Trophoblast cell (in vitro differentiated cells and primary cell): ENCODE data around the gene NDUFC1.
A peak's percentile ranks its signal among the peaks of the same experiment; 100 is the strongest.

Experiments
- DNase-seq, 2 donors: peaks; one replicate each; pipeline ENCODE4 v3.0.0-alpha.2; 2016
- H2AFZ ChIP-seq: 2 replicates; pipeline ENCODE4 v1.6.1; 2013; ENCODE audit warnings: low read length, moderate library complexity, mild to moderate bottlenecking; ENCODE audit not compliant: insufficient read depth, poor library complexity
- H2AK5ac ChIP-seq: 2 replicates; pipeline ENCODE4 v1.6.1; 2013; ENCODE audit warnings: mild to moderate bottlenecking, low read length
- H2BK120ac ChIP-seq: 2 replicates; pipeline ENCODE4 v1.6.1; 2013; ENCODE audit warnings: low read length, mild to moderate bottlenecking, moderate library complexity; ENCODE audit not compliant: insufficient read depth, poor library complexity
- H2BK12ac ChIP-seq: 2 replicates; pipeline ENCODE4 v1.6.1; 2013; ENCODE audit warnings: mild to moderate bottlenecking, low read length, moderate library complexity
- H2BK5ac ChIP-seq: 2 replicates; pipeline ENCODE4 v1.6.1; 2013; ENCODE audit warnings: low read length, low read depth, moderate library complexity, mild to moderate bottlenecking; ENCODE audit not compliant: poor library complexity
- H3K14ac ChIP-seq: 2 replicates; pipeline ENCODE4 v1.6.1; 2013; ENCODE audit warnings: mild to moderate bottlenecking, low read length
- H3K18ac ChIP-seq: 2 replicates; pipeline ENCODE4 v1.6.1; 2013; ENCODE audit warnings: mild to moderate bottlenecking, low read length
- H3K23ac ChIP-seq: 2 replicates; pipeline ENCODE4 v1.6.1; 2013; ENCODE audit warnings: low read length
- H3K27ac ChIP-seq: 2 replicates; pipeline ENCODE4 v1.5.1; 2013; ENCODE audit warnings: low read depth, mild to moderate bottlenecking, inconsistent platforms, low read length, moderate library complexity
- H3K27me3 ChIP-seq: 2 replicates; pipeline ENCODE4 v1.6.1; 2013; ENCODE audit warnings: inconsistent platforms, mild to moderate bottlenecking, low read length, moderate library complexity; ENCODE audit not compliant: insufficient read depth
- H3K36me3 ChIP-seq, 2 experiments: 1 replicate in 1 of 2; 2 replicates in 1 of 2; pipeline ENCODE4 v1.6.1; 2013; ENCODE audit warnings: low read length in 2 of 2, mild to moderate bottlenecking in 2 of 2, moderate library complexity in 1 of 2; ENCODE audit not compliant: insufficient read depth in 2 of 2, control insufficient read depth in 1 of 2
- H3K4ac ChIP-seq: 2 replicates; pipeline ENCODE4 v1.6.1; 2013; ENCODE audit warnings: low read depth, mild to moderate bottlenecking, low read length, moderate library complexity
- H3K4me1 ChIP-seq, 2 experiments: 1 replicate in 1 of 2; 2 replicates in 1 of 2; pipeline ENCODE4 v1.6.1; 2013; ENCODE audit warnings: low read length in 2 of 2, mild to moderate bottlenecking in 2 of 2, moderate library complexity in 1 of 2; ENCODE audit not compliant: insufficient read depth in 2 of 2, control insufficient read depth in 1 of 2
- H3K4me2 ChIP-seq: 2 replicates; pipeline ENCODE4 v1.6.1; 2013; ENCODE audit warnings: inconsistent platforms, mild to moderate bottlenecking, low read length, moderate library complexity
- H3K4me3 ChIP-seq: 2 replicates; pipeline ENCODE4 v1.5.1; 2013; ENCODE audit warnings: mild to moderate bottlenecking, low read depth, low read length, inconsistent platforms
- H3K79me1 ChIP-seq: one replicate; pipeline ENCODE4 v1.6.1; 2013; ENCODE audit warnings: low read length
- H3K79me2 ChIP-seq: 2 replicates; pipeline ENCODE4 v1.6.1; 2013; ENCODE audit warnings: low read length, mild to moderate bottlenecking; ENCODE audit not compliant: control insufficient read depth, insufficient read depth, poor library complexity
- H3K9ac ChIP-seq: 2 replicates; pipeline ENCODE4 v1.6.1; 2013; ENCODE audit warnings: mild to moderate bottlenecking, low read length
- H3K9me3 ChIP-seq: 2 replicates; pipeline ENCODE4 v1.6.1; 2013; ENCODE audit warnings: low read depth, mild to moderate bottlenecking, control low read depth, inconsistent platforms, low read length; ENCODE audit not compliant: insufficient read depth
- H4K12ac ChIP-seq: 2 replicates; pipeline ENCODE4 v1.6.1; 2013; ENCODE audit warnings: low read depth, mild to moderate bottlenecking, low read length, moderate library complexity
- H4K8ac ChIP-seq: 2 replicates; pipeline ENCODE4 v1.6.1; 2013; ENCODE audit warnings: low read depth, mild to moderate bottlenecking, low read length, moderate library complexity
- H4K91ac ChIP-seq: one replicate; pipeline ENCODE4 v1.6.1; 2013; ENCODE audit warnings: low read depth, mild to moderate bottlenecking, low read length, moderate library complexity
- WGBS: extraction: QIAGEN DNeasy Blood & Tissue Kit; methylation state at CpG from one replicate; pipeline ENCODE4 v1.1.7; 2013; ENCODE audit warnings: missing lambda C conversion rate; ENCODE audit not compliant: insufficient read length, insufficient coverage; ENCODE audit errors: extremely low coverage; 5-methylcytosine and 5-hydroxymethylcytosine counted together

NDUFC1 gene

GRCh38 chr4:139273835-139274234, 28.4 kb downstream of the NDUFC1 start:
- Histone ChIP-seq H3K4me1 (no peaks in the 10 kb centered on the region), H2BK12ac (no peak overlapping the region), H3K14ac (no peak overlapping the region), H2BK5ac (no peak overlapping the region), H2AFZ (no peak overlapping the region), H2AK5ac (no peak overlapping the region), H3K23ac (no peak overlapping the region), H3K36me3 (no peaks in the 10 kb centered on the region), H3K9me3 (peaks cover 1% of the 10 kb centered on the region), H3K79me1 (no peaks in the 10 kb centered on the region), H3K27me3 (peaks cover 4% of the 10 kb centered on the region), H2BK120ac (no peak overlapping the region), H3K4me2 (no peak overlapping the region), H4K8ac (no peak overlapping the region), H4K12ac (no peak overlapping the region), H3K4ac (no peak overlapping the region), H3K4me3 (no peak overlapping the region), H3K79me2 (no peaks in the 10 kb centered on the region), H3K18ac (no peak overlapping the region), H4K91ac (no peak overlapping the region), H3K27ac (no peak overlapping the region), H3K9ac (no peak overlapping the region)
- no peak for DNase-seq
- WGBS, result 100% methylated on average over 1 of the region's 1 CpG

GRCh38 chr4:139267301-139267700, 35.0 kb downstream of the NDUFC1 start:
- no peaks in the 10 kb centered on the region for H3K79me2 ChIP-seq
- H3K27ac ChIP-seq, result no peak overlapping the region
- H3K9me3 ChIP-seq, result no peaks in the 10 kb centered on the region
- no peak overlapping the region for H3K4ac ChIP-seq
- H3K4me3 ChIP-seq, result no peak overlapping the region
- no peak overlapping the region for H4K12ac ChIP-seq
- H3K4me2 ChIP-seq, result no peak overlapping the region
- H2BK120ac ChIP-seq, result no peak overlapping the region
- no peaks in the 10 kb centered on the region for H3K36me3 ChIP-seq
- no peak overlapping the region for H4K8ac ChIP-seq
- H2AK5ac ChIP-seq, result no peak overlapping the region
- peaks cover 2% of the 10 kb centered on the region for H3K79me1 ChIP-seq
- H3K18ac ChIP-seq, result no peak overlapping the region
- no CpG with 5 or more reads among the region's 1 CpG for WGBS
- no peak overlapping the region for H3K14ac ChIP-seq
- H3K23ac ChIP-seq, result no peak overlapping the region
- H3K4me1 ChIP-seq, result peaks cover 4% of the 10 kb centered on the region in 2 experiments
- no peak overlapping the region for H3K9ac ChIP-seq
- H4K91ac ChIP-seq, result no peak overlapping the region
- H2AFZ ChIP-seq, result no peak overlapping the region
- DNase-seq, result peak in 1 of 2 donors; percentile 46
- H2BK12ac ChIP-seq, result no peak overlapping the region
- no peaks in the 10 kb centered on the region for H3K27me3 ChIP-seq
- H2BK5ac ChIP-seq, result no peak overlapping the region

GRCh38 chr4:139266583-139267257, 35.6 kb downstream of the NDUFC1 start:
- peak overlapping the region; percentile 15 for H2AFZ ChIP-seq
- H2BK120ac ChIP-seq, result peak overlapping the region; percentile 24
- H2BK12ac ChIP-seq, result no peak overlapping the region
- no peak overlapping the region for H4K91ac ChIP-seq
- H3K14ac ChIP-seq, result no peak overlapping the region
- H4K8ac ChIP-seq, result peak overlapping the region; percentile 4
- H3K23ac ChIP-seq, result no peak overlapping the region
- no CpG with 5 or more reads among the region's 14 CpGs for WGBS
- H2BK5ac ChIP-seq, result no peak overlapping the region
- H3K27me3 ChIP-seq, result no peaks in the 10 kb centered on the region
- no peak overlapping the region for H3K18ac ChIP-seq
- no peak overlapping the region for H2AK5ac ChIP-seq
- H3K9ac ChIP-seq, result no peak overlapping the region
- peak; percentile 70 to 76 for DNase-seq
- no peak overlapping the region for H4K12ac ChIP-seq
- no peak overlapping the region for H3K4ac ChIP-seq
- no peaks in the 10 kb centered on the region for H3K36me3 ChIP-seq
- H3K27ac ChIP-seq, result peak overlapping the region; percentile 70
- H3K79me1 ChIP-seq, result peaks cover 2% of the 10 kb centered on the region
- H3K9me3 ChIP-seq, result no peaks in the 10 kb centered on the region
- H3K4me2 ChIP-seq, result peak overlapping the region; percentile 77
- H3K4me3 ChIP-seq, result no peak overlapping the region
- H3K79me2 ChIP-seq, result no peaks in the 10 kb centered on the region
- H3K4me1 ChIP-seq, result peaks cover 4% of the 10 kb centered on the region in 2 experiments

- no CpG with 5 or more reads among the region's 1 CpG for WGBS
- H3K4me3 ChIP-seq, result no peak overlapping the region
- H4K12ac ChIP-seq, result no peak overlapping the region
- no peak for DNase-seq
- H3K79me2 ChIP-seq, result no peaks in the 10 kb centered on the region
- H2BK120ac ChIP-seq, result no peak overlapping the region
- H3K18ac ChIP-seq, result no peak overlapping the region
- peaks cover 4% of the 10 kb centered on the region in 2 experiments for H3K4me1 ChIP-seq
- H3K9me3 ChIP-seq, result no peaks in the 10 kb centered on the region
- H3K4ac ChIP-seq, result no peak overlapping the region
- H3K9ac ChIP-seq, result no peak overlapping the region
- H3K4me2 ChIP-seq, result peak overlapping the region; percentile 77
- H2AK5ac ChIP-seq, result no peak overlapping the region
- no peak overlapping the region for H3K14ac ChIP-seq
- no peaks in the 10 kb centered on the region for H3K36me3 ChIP-seq
- H3K79me1 ChIP-seq, result peaks cover 2% of the 10 kb centered on the region
- no peak overlapping the region for H2BK12ac ChIP-seq
- no peaks in the 10 kb centered on the region for H3K27me3 ChIP-seq
- no peak overlapping the region for H3K23ac ChIP-seq
- H4K8ac ChIP-seq, result no peak overlapping the region
- H2BK5ac ChIP-seq, result no peak overlapping the region
- peak overlapping the region; percentile 70 for H3K27ac ChIP-seq
- no peak overlapping the region for H2AFZ ChIP-seq
- no peak overlapping the region for H4K91ac ChIP-seq
These were observed 36.1 kb downstream of the NDUFC1 start for GRCh38 chr4:139266208-139266582.
